Upper lobe of right lung (tissue), 1 donor: ENCODE data around the gene HTRA3. TPM values are rescaled to one million over a fixed set of nuclear protein-coding genes. Genes with fewer than 3 reads are reported as not detected.

ENCODE experiments used
- ATAC-seq: fragments of 200-7000 bp; cut with Tn5 transposase; one replicate; pipeline ENCODE4 v1.9.1; 2020; ENCODE audit warnings: mild to moderate bottlenecking, moderate library complexity
- DNase-seq: peaks from one replicate; pipeline ENCODE4 v3.0.0-alpha.2; 2020
- H3K27ac ChIP-seq: fragments of 200-600 bp; one replicate; pipeline ENCODE4 v1.8.0; 2022
- H3K27me3 ChIP-seq: fragments of 200-600 bp; one replicate; pipeline ENCODE4 v1.8.0; 2022; ENCODE audit warnings: mild to moderate bottlenecking
- H3K36me3 ChIP-seq: fragments of 200-600 bp; one replicate; pipeline ENCODE4 v1.8.0; 2022
- H3K4me1 ChIP-seq: fragments of 200-600 bp; one replicate; pipeline ENCODE4 v1.8.0; 2022
- H3K4me3 ChIP-seq: fragments of 200-600 bp; one replicate; pipeline ENCODE4 v1.8.0; 2022; ENCODE audit warnings: mild to moderate bottlenecking
- H3K9me3 ChIP-seq: fragments of 200-600 bp; one replicate; pipeline ENCODE4 v1.8.0; 2022
- CTCF ChIP-seq: fragments of 200-600 bp; IDR thresholded peaks from one replicate; pipeline ENCODE4 v1.8.0; 2022; ENCODE audit warnings: antibody characterized with exemption
- intact Hi-C: fragments of 100-400 bp; cut with DNase I; formaldehyde crosslinking; loops from one replicate; pipeline ENCODE4 v1.11.0; 2022
- total RNA-seq: library from RNA; stranded (reverse); fragmentation: NEBNext Ultra II Directional; extraction: Animal tissue kit (Norgen Biotek cat#: 25700); gene quantifications from one replicate; pipeline ENCODE4 v1.2.1, GENCODE V29; 2021
- donor health status: DM: no; HTN: yes; CAD: no; lungs with severe emphysema.

Gene HTRA3
- total RNA-seq, 1 donor from 2014 or later = 25.0 TPM

- no peak for ATAC-seq
- Histone ChIP-seq H3K4me1 (peaks cover 37% of the 10 kb centered on the region), H3K27me3 (no peaks in the 10 kb centered on the region), H3K36me3 (no peaks in the 10 kb centered on the region), H3K9me3 (no peaks in the 10 kb centered on the region), H3K4me3 (no peak overlapping the region), H3K27ac (no peak overlapping the region)
- peak; percentile 58 for DNase-seq
- intact Hi-C loops = no loop called here
- no peak for TF ChIP-seq CTCF
Observed at GRCh38 chr4:8353912-8354453, 84.4 kb downstream of the HTRA3 start.

- peaks cover 37% of the 10 kb centered on the region for H3K4me1 ChIP-seq
- no peaks in the 10 kb centered on the region for H3K9me3 ChIP-seq
- H3K27me3 ChIP-seq = no peaks in the 10 kb centered on the region
- DNase-seq (no peak), ATAC-seq (peak; percentile 15)
- intact Hi-C loops = no loop called here
- no peak overlapping the region for H3K27ac ChIP-seq
- H3K36me3 ChIP-seq = no peaks in the 10 kb centered on the region
- no peak overlapping the region for H3K4me3 ChIP-seq
- no peak for TF ChIP-seq CTCF
Observed at GRCh38 chr4:8355306-8355705, 85.8 kb downstream of the HTRA3 start.

- H3K27me3 ChIP-seq = no peaks in the 10 kb centered on the region
- H3K36me3 ChIP-seq = no peaks in the 10 kb centered on the region
- H3K9me3 ChIP-seq = no peaks in the 10 kb centered on the region
- H3K4me3 ChIP-seq = no peak overlapping the region
- TF ChIP-seq CTCF = no peak
- intact Hi-C loops = no loop called here
- no peak overlapping the region for H3K27ac ChIP-seq
- H3K4me1 ChIP-seq = peaks cover 37% of the 10 kb centered on the region
- DNase-seq = peak; percentile 35
- ATAC-seq = no peak
Observed at GRCh38 chr4:8355864-8356565, 86.5 kb downstream of the HTRA3 start.

Other genes starting within 250 kb of the HTRA3 start
- gene ABLIM2, start 110.9 kb upstream of the HTRA3 start, total RNA-seq = 12.7 TPM
- gene SH3TC1, start 70.5 kb upstream of the HTRA3 start, total RNA-seq = 71.7 TPM
- 21.6 TPM for gene ACOX3, start 171.0 kb downstream of the HTRA3 start, total RNA-seq
- 24.2 TPM for gene TRMT44, start 171.0 kb downstream of the HTRA3 start, total RNA-seq